Duodenal mucosa (tissue), 2 donors: Measurements from ENCODE around the gene ADCY2.

Experiments used
- H3K27ac ChIP-seq: one replicate; pipeline ENCODE4 v1.7.0; 2013; ENCODE audit warnings: low read depth, low read length
- H3K27me3 ChIP-seq, 2 donors: one replicate each; pipeline ENCODE4 v1.7.0; 2013; ENCODE audit warnings: low read length in 2 of 2, control low read depth in 1 of 2; ENCODE audit not compliant: insufficient read depth in 2 of 2, control insufficient read depth in 1 of 2
- H3K36me3 ChIP-seq, 2 donors: one replicate each; pipeline ENCODE4 v1.7.0; 2013; ENCODE audit warnings: low read length in 2 of 2, control low read depth in 1 of 2; ENCODE audit not compliant: insufficient read depth in 2 of 2, control insufficient read depth in 1 of 2
- H3K4me1 ChIP-seq, 2 donors: one replicate each; pipeline ENCODE4 v1.7.0; 2013; ENCODE audit warnings: low read length in 2 of 2, control low read depth in 1 of 2; ENCODE audit not compliant: insufficient read depth in 2 of 2, control insufficient read depth in 1 of 2
- H3K4me3 ChIP-seq, 2 donors: one replicate each; pipeline ENCODE4 v1.7.0; 2013; ENCODE audit warnings: low read length in 2 of 2, low read depth in 1 of 2
- H3K9ac ChIP-seq, 2 donors: one replicate each; pipeline ENCODE4 v1.7.0; 2013; ENCODE audit warnings: low read length in 2 of 2, low read depth in 1 of 2
- H3K9me3 ChIP-seq, 2 donors: one replicate each; pipeline ENCODE4 v1.7.0; 2013; ENCODE audit warnings: low read length in 2 of 2, control low read depth in 1 of 2; ENCODE audit not compliant: control insufficient read depth in 1 of 2

Gene ADCY2

DNA sequence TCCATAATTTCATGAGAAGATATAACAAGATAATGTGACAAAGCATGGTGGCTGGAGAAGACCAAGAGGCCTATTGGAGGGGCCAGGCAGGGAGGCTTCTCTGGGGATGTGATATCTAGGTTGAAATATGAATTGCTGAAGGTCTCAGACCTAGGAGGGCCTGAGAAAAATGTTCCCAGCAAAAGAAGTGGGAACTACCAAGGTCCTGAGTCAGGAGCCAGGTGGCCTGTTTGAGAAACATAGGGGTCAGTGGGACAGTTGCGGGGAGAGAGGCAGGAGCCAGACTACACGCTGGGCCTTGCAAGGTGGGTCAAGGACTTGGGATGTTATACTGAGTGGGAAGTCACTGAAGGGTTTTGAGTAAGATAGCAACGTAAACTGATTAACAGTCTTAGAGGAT is 238.9 kb downstream of the ADCY2 start:
- Histone ChIP-seq H3K9ac (no peak overlapping the region), H3K36me3 (no peaks in the 10 kb centered on the region), H3K27me3 (no peaks in the 10 kb centered on the region), H3K4me1 (no peaks in the 10 kb centered on the region), H3K4me3 (no peak overlapping the region), H3K9me3 (no peaks in the 10 kb centered on the region), H3K27ac (no peak overlapping the region)

DNA sequence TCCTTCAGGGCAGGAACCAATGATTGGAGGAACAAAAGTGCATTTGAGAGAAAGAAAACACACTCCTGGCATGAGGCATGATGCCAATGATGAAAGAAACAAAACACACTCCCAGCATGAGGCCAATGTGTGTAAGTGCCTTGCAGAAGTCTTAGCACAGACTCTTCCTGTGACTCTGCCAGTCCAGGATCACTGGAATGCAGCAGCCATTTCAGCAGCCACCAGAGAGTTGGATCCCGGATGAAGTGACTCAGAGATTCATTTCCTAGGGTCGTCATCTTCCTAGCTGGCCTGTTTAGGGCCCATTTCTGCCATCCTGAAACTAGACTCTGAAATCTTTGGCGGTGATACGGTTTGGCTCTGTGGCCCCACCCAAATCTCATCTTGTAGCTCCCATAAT is 242.5 kb downstream of the ADCY2 start:
- H3K27ac ChIP-seq: no peak overlapping the region
- no peaks in the 10 kb centered on the region for H3K4me1 ChIP-seq
- no peak overlapping the region for H3K9ac ChIP-seq
- no peaks in the 10 kb centered on the region for H3K27me3 ChIP-seq
- H3K9me3 ChIP-seq: no peaks in the 10 kb centered on the region
- no peaks in the 10 kb centered on the region for H3K36me3 ChIP-seq
- no peak overlapping the region for H3K4me3 ChIP-seq

DNA sequence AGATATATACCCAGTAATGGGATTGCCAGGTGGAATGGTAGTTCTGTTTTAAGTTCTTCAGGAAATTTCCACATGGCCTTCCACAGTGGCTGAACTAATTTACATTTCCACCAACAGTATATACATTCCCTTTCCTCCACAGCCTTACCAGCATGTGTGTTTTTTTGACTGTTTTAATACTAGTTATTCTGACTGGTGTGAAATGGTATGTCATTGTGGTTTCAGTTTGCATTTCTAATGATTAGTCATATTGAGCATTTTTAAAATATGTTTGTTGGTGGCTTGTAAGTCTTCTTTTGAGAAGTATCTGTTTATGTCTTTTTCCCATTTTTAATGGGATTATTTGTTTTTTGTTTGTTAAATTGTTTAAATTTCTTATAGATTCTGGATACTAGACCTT is 246.1 kb downstream of the ADCY2 start:
- H3K9me3 ChIP-seq: no peaks in the 10 kb centered on the region
- no peaks in the 10 kb centered on the region for H3K36me3 ChIP-seq
- H3K9ac ChIP-seq: no peak overlapping the region
- no peak overlapping the region for H3K4me3 ChIP-seq
- no peaks in the 10 kb centered on the region for H3K27me3 ChIP-seq
- no peaks in the 10 kb centered on the region for H3K4me1 ChIP-seq
- no peak overlapping the region for H3K27ac ChIP-seq

DNA sequence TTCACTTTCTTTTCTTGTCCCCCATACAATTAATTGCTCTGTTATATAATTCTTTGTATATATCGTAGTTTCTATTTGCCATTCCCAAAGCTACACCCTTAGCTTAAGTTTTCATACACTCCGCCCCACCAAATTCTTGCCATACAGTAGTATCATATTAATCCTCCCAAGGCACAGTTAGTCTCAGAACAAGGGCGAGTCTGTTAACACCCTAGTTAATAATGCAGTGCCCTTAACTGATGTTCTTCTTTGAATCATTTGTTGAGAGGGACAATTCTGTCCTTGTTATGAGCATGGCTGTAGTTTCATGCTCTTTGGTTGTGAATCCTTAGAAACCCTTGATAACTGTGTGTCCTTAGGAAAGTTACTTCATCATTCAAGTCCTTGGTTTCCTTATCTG is 248.8 kb downstream of the ADCY2 start:
- H3K36me3 ChIP-seq: no peaks in the 10 kb centered on the region
- no peaks in the 10 kb centered on the region for H3K9me3 ChIP-seq
- H3K4me1 ChIP-seq: no peaks in the 10 kb centered on the region
- no peak overlapping the region for H3K4me3 ChIP-seq
- no peak overlapping the region for H3K27ac ChIP-seq
- no peaks in the 10 kb centered on the region for H3K27me3 ChIP-seq
- H3K9ac ChIP-seq: no peak overlapping the region

- Histone ChIP-seq H3K27me3 (no peaks in the 10 kb centered on the region), H3K9me3 (no peaks in the 10 kb centered on the region), H3K4me3 (no peak overlapping the region), H3K27ac (no peak overlapping the region), H3K4me1 (no peaks in the 10 kb centered on the region), H3K9ac (no peak overlapping the region), H3K36me3 (no peaks in the 10 kb centered on the region)
These were observed 254.8 kb downstream of the ADCY2 start for GRCh38 chr5:7650755-7651154.

GRCh38 chr5:7653046-7653445 is 257.1 kb downstream of the ADCY2 start:
- H3K4me3 ChIP-seq: no peak overlapping the region

DNA sequence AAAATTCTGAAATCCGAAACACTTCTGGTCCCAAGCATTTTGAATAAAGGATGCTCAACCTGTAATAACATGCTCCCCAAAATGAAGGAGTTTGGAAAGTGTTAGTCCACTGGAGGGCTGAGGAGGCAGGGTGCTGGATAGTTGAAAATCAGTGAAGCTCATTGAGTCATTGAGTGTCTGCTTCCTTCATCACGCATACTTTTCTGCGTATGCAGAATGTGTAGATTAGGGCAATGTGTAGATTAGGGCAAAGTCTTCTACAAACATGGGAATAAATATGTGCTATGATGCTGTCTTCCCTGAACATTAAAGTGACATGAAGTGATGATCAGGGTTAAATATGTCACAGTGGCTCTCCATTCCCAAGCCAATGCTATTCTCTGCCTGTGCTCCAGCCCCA is 261.2 kb downstream of the ADCY2 start:
- Histone ChIP-seq H3K27me3 (no peaks in the 10 kb centered on the region), H3K4me1 (no peaks in the 10 kb centered on the region), H3K9me3 (no peaks in the 10 kb centered on the region), H3K9ac (no peak overlapping the region), H3K36me3 (no peaks in the 10 kb centered on the region), H3K4me3 (no peak overlapping the region), H3K27ac (no peak overlapping the region)

More at GRCh38 chr5:7653046-7653445, 257.1 kb downstream of the ADCY2 start:
- Histone ChIP-seq H3K27ac (no peak overlapping the region), H3K4me1 (no peaks in the 10 kb centered on the region), H3K27me3 (no peaks in the 10 kb centered on the region), H3K9me3 (no peaks in the 10 kb centered on the region), H3K36me3 (no peaks in the 10 kb centered on the region), H3K9ac (no peak overlapping the region)

GRCh38 chr5:7659420-7659819 is 263.5 kb downstream of the ADCY2 start:
- H3K9me3 ChIP-seq: no peaks in the 10 kb centered on the region
- no peaks in the 10 kb centered on the region for H3K4me1 ChIP-seq
- no peaks in the 10 kb centered on the region for H3K27me3 ChIP-seq
- no peak overlapping the region for H3K4me3 ChIP-seq
- H3K36me3 ChIP-seq: no peaks in the 10 kb centered on the region
- H3K9ac ChIP-seq: no peak overlapping the region
- H3K27ac ChIP-seq: no peak overlapping the region

GRCh38 chr5:7662289-7662688 is 266.4 kb downstream of the ADCY2 start:
- Histone ChIP-seq H3K36me3 (no peaks in the 10 kb centered on the region), H3K9ac (no peak overlapping the region), H3K27me3 (no peaks in the 10 kb centered on the region), H3K9me3 (no peaks in the 10 kb centered on the region), H3K27ac (no peak overlapping the region), H3K4me1 (no peaks in the 10 kb centered on the region), H3K4me3 (no peak overlapping the region)

- Histone ChIP-seq H3K4me1 (no peaks in the 10 kb centered on the region), H3K27me3 (no peaks in the 10 kb centered on the region), H3K4me3 (no peak overlapping the region), H3K9me3 (no peaks in the 10 kb centered on the region), H3K27ac (no peak overlapping the region), H3K36me3 (no peaks in the 10 kb centered on the region), H3K9ac (no peak overlapping the region)
These were observed 267.9 kb downstream of the ADCY2 start for GRCh38 chr5:7663808-7664207.

DNA sequence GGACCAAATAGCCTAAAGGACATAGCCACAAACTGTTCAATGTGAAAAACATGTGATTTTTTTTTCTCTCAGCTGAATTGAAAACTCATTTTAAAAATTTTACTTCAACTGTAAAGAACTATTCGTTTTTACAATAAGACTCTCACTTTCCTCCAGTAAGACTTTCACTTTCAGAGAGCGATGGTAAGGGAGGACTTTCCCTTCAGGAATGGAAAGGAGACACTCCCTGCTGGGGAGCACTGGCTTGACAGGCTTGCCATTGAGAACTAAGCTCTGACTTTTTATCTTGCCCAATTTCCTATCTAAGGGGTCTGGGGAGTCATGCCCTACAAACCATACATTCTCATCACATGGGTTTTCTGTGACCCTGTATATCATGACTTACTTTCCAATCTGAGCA is 268.3 kb downstream of the ADCY2 start:
- Histone ChIP-seq H3K9ac (no peak overlapping the region), H3K4me1 (no peaks in the 10 kb centered on the region), H3K9me3 (no peaks in the 10 kb centered on the region), H3K27ac (no peak overlapping the region), H3K4me3 (no peak overlapping the region), H3K36me3 (no peaks in the 10 kb centered on the region), H3K27me3 (no peaks in the 10 kb centered on the region)
